GM21360 (cell line): ENCODE results near the gene KLHL42.

Source experiments
- ATAC-seq: cut with Tn5 transposase; IDR thresholded peaks from one replicate; pipeline ENCODE4 v1.9.1; 2021; ENCODE audit warnings: mild to moderate bottlenecking, moderate library complexity; ENCODE audit not compliant: unreplicated experiment

KLHL42 gene

GRCh38 chr12:27851311-27851710 is 71.3 kb downstream of the KLHL42 start:
- ATAC-seq = no peak

- no peak for ATAC-seq
These were observed 72.1 kb downstream of the KLHL42 start for GRCh38 chr12:27852117-27852516.
